HepG2 (cell line): Measurements from ENCODE around the gene CCNJL. TPM values are rescaled to one million over a fixed set of nuclear protein-coding genes. Genes with fewer than 3 reads are reported as not detected.

ENCODE experiments used
- ATAC-seq: fragments of 200-7000 bp; cut with Tn5 transposase; 3 replicates; pipeline ENCODE4 v1.9.1; 2020; ENCODE audit warnings: mild to moderate bottlenecking, moderate library complexity
- BruUV-seq: library from RNA; stranded (reverse); fragments of 400-500 nt; replicated peaks from 2 replicates; lab custom pipeline; 2021; lab: Mats Ljungman, UMichigan
- CTCF ChIA-PET: fragments of 300-600 bp; formaldehyde crosslinking; extraction: SDS; loops from one replicate; lab custom pipeline; 2021; ENCODE audit warnings: low total read pairs, inconsistent platforms, low intra/inter-chr PET ratio; lab: Yijun Ruan, JAX
- POLR2A ChIA-PET: fragments of 350-600 bp; sonication (Branson Sonifier 250); formaldehyde crosslinking; loops from one replicate; lab custom pipeline; 2020; ENCODE audit warnings: antibody characterized with exemption, inconsistent platforms; lab: Yijun Ruan, JAX
- DNase-seq: peaks from one replicate; pipeline ENCODE4 v3.0.0-alpha.2; 2015; ENCODE audit warnings: low spot score
- FAIRE-seq: peaks from 3 replicates; lab custom pipeline; 2011; peaks lifted over from hg19 to GRCh38; lab: Jason Lieb, UNC
- H2AFZ ChIP-seq: one replicate; pipeline ENCODE4 v1.6.1; 2011; ENCODE audit warnings: low read length, inconsistent platforms
- H3K27ac ChIP-seq: fragments of 300-600 bp; 3 replicates; pipeline ENCODE4 v1.8.0; 2011; ENCODE audit warnings: mixed run types, mild to moderate bottlenecking, mixed read lengths, low read length, inconsistent platforms; ENCODE audit not compliant: insufficient read depth; ENCODE audit errors: extremely low read length
- H3K27me3 ChIP-seq, 2 experiments: fragments of 200-600 bp in 1 of 2; 2 replicates in 1 of 2; 3 replicates in 1 of 2; pipeline versions ENCODE4 v1.6.0 to v1.8.0; 2011; ENCODE audit warnings: low read length in 2 of 2, mild to moderate bottlenecking in 2 of 2, moderate library complexity in 2 of 2, inconsistent platforms in 1 of 2; ENCODE audit not compliant: insufficient read depth in 2 of 2, control insufficient read depth in 1 of 2
- H3K36me3 ChIP-seq, 2 experiments: fragments of 200-600 bp in 1 of 2; replicated peaks in 1 of 2; 2 replicates in 1 of 2; 3 replicates in 1 of 2; pipeline versions ENCODE4 v1.5.1 to v1.8.0; 2011; ENCODE audit warnings: low read length in 2 of 2, inconsistent platforms in 1 of 2; ENCODE audit not compliant: insufficient read depth in 2 of 2, control insufficient read depth in 1 of 2
- H3K4me1 ChIP-seq: 2 replicates; pipeline ENCODE4 v1.5.1; 2012; ENCODE audit warnings: low read length, inconsistent platforms; ENCODE audit not compliant: insufficient read depth
- H3K4me2 ChIP-seq: 2 replicates; pipeline ENCODE4 v1.6.0; 2011; ENCODE audit warnings: low read depth, low read length, inconsistent platforms
- H3K4me3 ChIP-seq, 3 experiments: fragments of 200-600 bp in 1 of 3; sonication (generic), shearing (Covaris generic) in 1 of 3; replicated peaks in 1 of 3; 2 replicates each; pipeline ENCODE4 v1.5.1; 2011 to 2016; ENCODE audit warnings: low read length in 3 of 3, inconsistent platforms in 2 of 3, low read depth in 2 of 3, mild to moderate bottlenecking in 2 of 3, control low read depth in 1 of 3, mixed read lengths in 1 of 3; ENCODE audit not compliant: insufficient read depth in 1 of 3
- H3K79me2 ChIP-seq: one replicate; pipeline ENCODE4 v1.6.1; 2011; ENCODE audit warnings: low read length, inconsistent platforms; ENCODE audit not compliant: insufficient read depth
- H3K9ac ChIP-seq: 2 replicates; pipeline ENCODE4 v1.6.0; 2011; ENCODE audit warnings: mild to moderate bottlenecking, low read depth, low read length, inconsistent platforms; ENCODE audit not compliant: insufficient read depth
- H3K9me3 ChIP-seq: 2 replicates; pipeline ENCODE4 v1.5.1; 2012; ENCODE audit warnings: mild to moderate bottlenecking, low read length
- H4K20me1 ChIP-seq: 2 replicates; pipeline ENCODE4 v1.6.0; 2011; ENCODE audit warnings: inconsistent platforms, mild to moderate bottlenecking, low read length, moderate library complexity; ENCODE audit not compliant: insufficient read depth
- ATF1 ChIP-seq: IDR thresholded peaks from 2 replicates; pipeline ENCODE4 v1.6.1; 2016; ENCODE audit warnings: mild to moderate bottlenecking, control low read depth
- GRHL1 ChIP-seq: sonication (generic); formaldehyde crosslinking; conservative IDR thresholded peaks from 2 replicates; pipeline ENCODE4 v1.8.0; 2022; ENCODE audit warnings: missing genetic modification reagents
- LBX2 ChIP-seq: sonication (generic); formaldehyde crosslinking; IDR thresholded peaks from 2 replicates; pipeline ENCODE4 v1.5.0; 2020; ENCODE audit warnings: missing genetic modification reagents, mild to moderate bottlenecking, borderline replicate concordance
- MED13 ChIP-seq: sonication (generic); formaldehyde crosslinking; IDR thresholded peaks from 2 replicates; pipeline ENCODE4 v1.5.0; 2020; ENCODE audit warnings: missing genetic modification reagents
- MEIS1 ChIP-seq: sonication (generic); formaldehyde crosslinking; IDR thresholded peaks from 2 replicates; pipeline ENCODE4 v1.9.0; 2021; ENCODE audit warnings: mild to moderate bottlenecking, missing genetic modification reagents, moderate library complexity, borderline replicate concordance
- MTF2 ChIP-seq: sonication (generic); formaldehyde crosslinking; IDR thresholded peaks from 2 replicates; pipeline ENCODE4 v1.5.0; 2020; ENCODE audit warnings: missing genetic modification reagents, borderline replicate concordance
- RFXANK ChIP-seq: IDR thresholded peaks from 2 replicates; pipeline ENCODE4 v1.6.1; 2016
- RORA ChIP-seq: sonication (generic); formaldehyde crosslinking; IDR thresholded peaks from 2 replicates; pipeline ENCODE4 v1.5.0; 2020; ENCODE audit warnings: mild to moderate bottlenecking, missing genetic modification reagents, moderate library complexity
- SP1 ChIP-seq, 2 experiments: fragments of 450-650 bp in 1 of 2; sonication (generic) in 1 of 2; formaldehyde crosslinking in 1 of 2; IDR thresholded peaks; 2 replicates each; pipeline versions ENCODE4 v1.4.0 to v1.6.1; 2016 to 2020; ENCODE audit warnings: missing genetic modification reagents in 1 of 2
- SSRP1 ChIP-seq: IDR thresholded peaks from 2 replicates; pipeline ENCODE4 v1.6.1; 2016; ENCODE audit warnings: control low read depth
- TCF12 ChIP-seq, 2 experiments: fragments of 450-650 bp in 1 of 2; sonication (generic) in 1 of 2; formaldehyde crosslinking in 1 of 2; IDR thresholded peaks; 2 replicates each; pipeline versions ENCODE4 v1.6.1 to v1.8.0; 2017 to 2022; ENCODE audit warnings: antibody characterized with exemption in 1 of 2, mild to moderate bottlenecking in 1 of 2, missing genetic modification reagents in 1 of 2, moderate library complexity in 1 of 2
- TEAD3 ChIP-seq: optimal IDR thresholded peaks from 2 replicates; pipeline ENCODE3; 2016; ENCODE audit warnings: borderline replicate concordance
- ZNF17 ChIP-seq: sonication (generic); formaldehyde crosslinking; IDR thresholded peaks from 2 replicates; pipeline ENCODE4 v1.5.0; 2020; ENCODE audit warnings: mild to moderate bottlenecking, missing genetic modification reagents
- ZNF362 ChIP-seq: sonication (generic); formaldehyde crosslinking; IDR thresholded peaks from 2 replicates; pipeline ENCODE4 v1.4.0; 2020; ENCODE audit warnings: missing genetic modification reagents, mild to moderate bottlenecking, borderline replicate concordance
- ZNF674 ChIP-seq: sonication (generic); formaldehyde crosslinking; IDR thresholded peaks from 2 replicates; pipeline ENCODE4 v1.5.0; 2020; ENCODE audit warnings: low read depth, mild to moderate bottlenecking, missing genetic modification reagents
- ZNF678 ChIP-seq: sonication (generic); formaldehyde crosslinking; IDR thresholded peaks from 2 replicates; pipeline ENCODE4 v1.4.0; 2020; ENCODE audit warnings: mild to moderate bottlenecking, missing genetic modification reagents
- ZNF792 ChIP-seq: IDR thresholded peaks from 2 replicates; pipeline ENCODE4 v1.6.1; 2016
- ZNF839 ChIP-seq: sonication (generic); formaldehyde crosslinking; IDR thresholded peaks from 2 replicates; pipeline ENCODE4 v1.4.0; 2020; ENCODE audit warnings: missing genetic modification reagents, mild to moderate bottlenecking, borderline replicate concordance
- WGBS: methylation state at CpG from one replicate; pipeline ENCODE4 v1.1.6; 2017; ENCODE audit warnings: low lambda C conversion rate; 5-methylcytosine and 5-hydroxymethylcytosine counted together
- in situ Hi-C: cut with HindIII; loops from 2 replicates; pipeline ENCODE4 v1.10.0; 2017; ENCODE audit warnings: low pct_unique_long_range_greater_than_20kb; ENCODE audit not compliant: extremely low pct_ligation_motif_present
- intact Hi-C: fragments of 100-400 bp; cut with micrococcal nuclease; formaldehyde crosslinking; loops from one replicate; pipeline ENCODE4 v1.10.0; 2022; ENCODE audit not compliant: unreplicated experiment
- polyA plus RNA-seq, 8 experiments: library from polyadenylated mRNA; depleted of rRNA in 3 of 8; stranded (reverse) in 7 of 8; unstranded in 1 of 8; fragments of >200 nt; fragmentation: Illumina TruSeq in 4 of 8; extraction: Trizol in 4 of 8; gene quantifications; 2 replicates each; pipeline versions ENCODE4 v1.2.1 to v1.2.3, GENCODE V29; 2011 to 2016; ENCODE audit warnings: low read depth in 4 of 8, missing spikeins in 1 of 8, mixed read lengths in 1 of 8; ENCODE audit not compliant: insufficient read depth in 1 of 8
- total RNA-seq, 5 experiments: library from RNA; depleted of rRNA; stranded (reverse); fragments of >200 nt; fragmentation: Illumina TruSeq; extraction: Trizol; gene quantifications; 2 replicates each; pipeline ENCODE4 v1.2.3, GENCODE V29; 2016; ENCODE audit warnings: low read depth in 1 of 5

The CCNJL gene
- total and polyA plus RNA-seq, 2 of the 13 experiments (the other 11 are each of a cell fraction or from before 2014, with no cell fraction given), result 1.6 to 4.4 TPM

- ATAC-seq (no peak), FAIRE-seq (no peak), DNase-seq (no peak)
- Histone ChIP-seq H3K4me1 (no peaks in the 10 kb centered on the region), H3K36me3 (no peaks in the 10 kb centered on the region), H3K4me3 (no peak overlapping the region), H4K20me1 (no peaks in the 10 kb centered on the region), H3K27ac (no peak overlapping the region), H3K9me3 (no peaks in the 10 kb centered on the region), H3K79me2 (no peaks in the 10 kb centered on the region), H2AFZ (no peak overlapping the region), H3K27me3 (no peaks in the 10 kb centered on the region; a peak in 1 of 5 replicates), H3K4me2 (no peak overlapping the region), H3K9ac (no peak overlapping the region)
- ChIA-PET CTCF (no interaction called here), POLR2A (no interaction called here)
- in situ Hi-C loops, result no loop called here
- no TSS peak for BruUV-seq
- TF ChIP-seq RFXANK (CRISPR knock-in tag) (no peak), SSRP1 (CRISPR knock-in tag) (no peak)
- intact Hi-C loops, result no loop called here
- 8% methylated on average over 1 of the region's 3 CpGs for WGBS
These were observed 70.2 kb downstream of the CCNJL start for GRCh38 chr5:160242145-160242544.

GRCh38 chr5:160240350-160240749 lies 72.0 kb downstream of the CCNJL start:
- Histone ChIP-seq H3K9me3 (no peaks in the 10 kb centered on the region), H3K4me3 (no peak overlapping the region), H3K27me3 (no peaks in the 10 kb centered on the region), H3K4me1 (no peaks in the 10 kb centered on the region), H4K20me1 (no peaks in the 10 kb centered on the region), H3K79me2 (no peaks in the 10 kb centered on the region), H3K9ac (no peak overlapping the region), H2AFZ (no peak overlapping the region), H3K4me2 (no peak overlapping the region), H3K36me3 (no peaks in the 10 kb centered on the region), H3K27ac (no peak overlapping the region)
- intact Hi-C loops, result no loop called here
- FAIRE-seq (no peak), ATAC-seq (no peak), DNase-seq (no peak)
- no TSS peak for BruUV-seq
- CTCF ChIA-PET, result no interaction called here
- WGBS, result 19% methylated on average over 3 of the region's 3 CpGs
- in situ Hi-C loops, result no loop called here
- POLR2A ChIA-PET, result no interaction called here
- no peak for TF ChIP-seq RORA
- no peak for TF ChIP-seq MTF2 (CRISPR knock-in tag)
- no peak for TF ChIP-seq ZNF674
- TF ChIP-seq ZNF678, result no peak
- no peak for TF ChIP-seq SP1 (IDR thresholded peaks at IDR 0.05)
- no peak for TF ChIP-seq SP1 (CRISPR knock-in tag; IDR thresholded peaks at IDR 0.05)
- no peak for TF ChIP-seq TEAD3
- TF ChIP-seq LBX2 (CRISPR knock-in tag), result no peak
- no peak for TF ChIP-seq TCF12 (IDR thresholded peaks at IDR 0.05)
- TF ChIP-seq TCF12 (CRISPR knock-in tag; IDR thresholded peaks at IDR 0.05), result no peak
- no peak for TF ChIP-seq ZNF362 (CRISPR knock-in tag)
- TF ChIP-seq ZNF839 (CRISPR knock-in tag), result no peak
- TF ChIP-seq MED13 (CRISPR knock-in tag), result no peak
- TF ChIP-seq ATF1, result no peak
- TF ChIP-seq MEIS1 (CRISPR knock-in tag), result no peak
- no peak for TF ChIP-seq ZNF792 (CRISPR knock-in tag)
- TF ChIP-seq GRHL1 (CRISPR knock-in tag), result no peak
- no peak for TF ChIP-seq ZNF17
